ENCODE measurements around the gene STAT5A. TPM values are rescaled to one million over a fixed set of nuclear protein-coding genes. Genes with fewer than 3 reads are reported as not detected.

STAT5A gene
- total and polyA plus RNA-seq, 2 experiments from 2014 or later = 2.3 to 18.1 TPM

- TF ChIP-seq REST (IDR thresholded peaks at IDR 0.05; ENCODE audit: unreplicated experiment) = no peak
- no peak for TF ChIP-seq EZH2 (IDR thresholded peaks at IDR 0.05; ENCODE audit: low read depth, unreplicated experiment)
- TF ChIP-seq EZH2phosphoT487 (IDR thresholded peaks at IDR 0.05; ENCODE audit: unreplicated experiment) = no peak
- TF ChIP-seq JUNB (IDR thresholded peaks at IDR 0.05; ENCODE audit: unreplicated experiment) = no peak
- TF ChIP-seq CREB1 (CRISPR knock-in tag; IDR thresholded peaks at IDR 0.05; ENCODE audit: low read depth) = no peak
- TF ChIP-seq ZNF114 (CRISPR knock-in tag; IDR thresholded peaks at IDR 0.05) = no peak
- no peak for TF ChIP-seq CTCF (conservative IDR thresholded peaks at IDR 0.05; ENCODE audit: low read depth in 2 of 2)
- TF ChIP-seq NANOG (IDR thresholded peaks at IDR 0.05; ENCODE audit: borderline replicate concordance) = no peak
Measured at GRCh38 chr17:42316755-42317154, 28.5 kb downstream of the STAT5A start (continued).

- H3K79me2 ChIP-seq (replicated peaks; ENCODE audit: insufficient read depth) = no peaks in the 10 kb centered on the region
- H3K4me3 ChIP-seq = no peak overlapping the region
- H3K27me3 ChIP-seq (ENCODE audit: insufficient read depth) = no peaks in the 10 kb centered on the region
- no peak overlapping the region for H3K27ac Mint-ChIP-seq
- no peaks in the 10 kb centered on the region; the same call in 1 of the 2 replicates for H4K20me1 ChIP-seq (replicated peaks; ENCODE audit: insufficient read depth)
- H3K4me1 Mint-ChIP-seq = peaks cover 26% of the 10 kb centered on the region
- H3K27ac ChIP-seq (ENCODE audit: low read depth) = no peak overlapping the region; the same call in 1 of the 2 replicates
- H3K9me3 Mint-ChIP-seq = no peaks in the 10 kb centered on the region; the same call in 2 of the 3 replicates
- no peak overlapping the region for H3K4me3 Mint-ChIP-seq
- H3K9me2 ChIP-seq (ENCODE audit: insufficient read depth) = no peaks in the 10 kb centered on the region
- no peak overlapping the region for H3K4me2 ChIP-seq
- no peak for ATAC-seq
- peaks cover 2% of the 10 kb centered on the region for H3K27me3 Mint-ChIP-seq (ENCODE audit: insufficient read depth, low read depth, poor library complexity)
- peaks cover 25% of the 10 kb centered on the region for H3F3A ChIP-seq (replicated peaks; ENCODE audit: low read depth)
- H3K36me3 ChIP-seq (ENCODE audit: insufficient read depth) = peaks cover 28% of the 10 kb centered on the region
- peaks cover 54% of the 10 kb centered on the region for H3K36me3 Mint-ChIP-seq (ENCODE audit: low read depth)
- no peak overlapping the region for H2AFZ ChIP-seq
- no peak for DNase-seq (ENCODE audit: low spot score)
- peaks cover 7% of the 10 kb centered on the region for H3K4me1 ChIP-seq (ENCODE audit: insufficient read depth)
- TF ChIP-seq, protein P1, sequence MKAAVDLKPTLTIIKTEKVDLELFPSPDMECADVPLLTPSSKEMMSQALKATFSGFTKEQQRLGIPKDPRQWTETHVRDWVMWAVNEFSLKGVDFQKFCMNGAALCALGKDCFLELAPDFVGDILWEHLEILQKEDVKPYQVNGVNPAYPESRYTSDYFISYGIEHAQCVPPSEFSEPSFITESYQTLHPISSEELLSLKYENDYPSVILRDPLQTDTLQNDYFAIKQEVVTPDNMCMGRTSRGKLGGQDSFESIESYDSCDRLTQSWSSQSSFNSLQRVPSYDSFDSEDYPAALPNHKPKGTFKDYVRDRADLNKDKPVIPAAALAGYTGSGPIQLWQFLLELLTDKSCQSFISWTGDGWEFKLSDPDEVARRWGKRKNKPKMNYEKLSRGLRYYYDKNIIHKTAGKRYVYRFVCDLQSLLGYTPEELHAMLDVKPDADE (IDR thresholded peaks at IDR 0.05) = no peak
- no peak for TF ChIP-seq REST (IDR thresholded peaks at IDR 0.05; ENCODE audit: unreplicated experiment)
- no peak for TF ChIP-seq NANOG (IDR thresholded peaks at IDR 0.05; ENCODE audit: borderline replicate concordance)
Measured at GRCh38 chr17:42317266-42317845, 29.1 kb downstream of the STAT5A start.

Data from GM23338 (cell line).